Neutrophil (primary cell): Measurements from ENCODE around the gene PTPRCAP.

ENCODE experiments used
- H3K27ac ChIP-seq: fragments of 200-600 bp; sonication (generic); 2 replicates; pipeline ENCODE4 v1.5.1; 2016; ENCODE audit warnings: mild to moderate bottlenecking, moderate library complexity
- H3K27me3 ChIP-seq: fragments of 200-600 bp; sonication (generic); 2 replicates; pipeline ENCODE4 v1.6.0; 2016; ENCODE audit warnings: mild to moderate bottlenecking
- H3K36me3 ChIP-seq: fragments of 200-600 bp; sonication (generic); 2 replicates; pipeline ENCODE4 v1.5.1; 2017
- H3K4me1 ChIP-seq, 2 experiments: fragments of 200-600 bp in 1 of 2; sonication (generic) in 1 of 2; 1 replicate in 1 of 2; 2 replicates in 1 of 2; pipeline versions ENCODE4 v1.5.1 to v1.6.1; 2013 to 2016; ENCODE audit warnings: low read depth in 1 of 2, low read length in 1 of 2, mild to moderate bottlenecking in 1 of 2, moderate library complexity in 1 of 2; ENCODE audit not compliant: control insufficient read depth in 1 of 2, insufficient read depth in 1 of 2
- H3K4me3 ChIP-seq, 2 experiments: fragments of 200-600 bp in 1 of 2; sonication (generic) in 1 of 2; 1 replicate in 1 of 2; 2 replicates in 1 of 2; pipeline ENCODE4 v1.5.1; 2013 to 2016; ENCODE audit warnings: low read depth in 1 of 2, low read length in 1 of 2, mild to moderate bottlenecking in 1 of 2, moderate library complexity in 1 of 2
- H3K9me3 ChIP-seq: fragments of 200-600 bp; sonication (generic); 2 replicates; pipeline ENCODE4 v1.5.1; 2016
- CTCF ChIP-seq: fragments of 200-600 bp; sonication (generic); IDR thresholded peaks from 2 replicates; pipeline ENCODE4 v1.5.1; 2016; ENCODE audit warnings: antibody characterized with exemption

Gene PTPRCAP

GRCh38 chr11:67439321-67440228 is 2.1 kb upstream of the PTPRCAP start:
- H3K9me3 ChIP-seq = no peaks in the 10 kb centered on the region
- peaks cover 23 to 25% of the 10 kb centered on the region in 2 experiments for H3K4me1 ChIP-seq
- no peak overlapping the region for H3K4me3 ChIP-seq
- peak overlapping the region; percentile 6 for H3K27ac ChIP-seq
- no peaks in the 10 kb centered on the region for H3K27me3 ChIP-seq
- TF ChIP-seq CTCF = no peak
- peaks cover 38% of the 10 kb centered on the region for H3K36me3 ChIP-seq

- Histone ChIP-seq H3K4me3 (no peak overlapping the region), H3K27me3 (no peaks in the 10 kb centered on the region), H3K4me1 (peaks cover 14 to 18% of the 10 kb centered on the region in 2 experiments), H3K36me3 (peaks cover 51% of the 10 kb centered on the region), H3K27ac (no peak overlapping the region), H3K9me3 (no peaks in the 10 kb centered on the region)
- TF ChIP-seq CTCF = no peak
These were observed 848 bp upstream of the PTPRCAP start for GRCh38 chr11:67438158-67438902.

- no peak overlapping the region for H3K4me3 ChIP-seq
- no peaks in the 10 kb centered on the region for H3K27me3 ChIP-seq
- no peak for TF ChIP-seq CTCF
- peaks cover 56% of the 10 kb centered on the region for H3K36me3 ChIP-seq
- H3K4me1 ChIP-seq = peaks cover 14% of the 10 kb centered on the region in 2 experiments
- no peak overlapping the region for H3K27ac ChIP-seq
- no peaks in the 10 kb centered on the region for H3K9me3 ChIP-seq
These were observed 301 bp upstream of the PTPRCAP start for GRCh38 chr11:67437809-67438157.

GRCh38 chr11:67436459-67437081 is 912 bp downstream of the PTPRCAP start:
- peaks cover 14% of the 10 kb centered on the region in 2 experiments for H3K4me1 ChIP-seq
- no peaks in the 10 kb centered on the region for H3K9me3 ChIP-seq
- peaks cover 69% of the 10 kb centered on the region for H3K36me3 ChIP-seq
- no peak overlapping the region for H3K27ac ChIP-seq
- H3K4me3 ChIP-seq = no peak overlapping the region
- H3K27me3 ChIP-seq = no peaks in the 10 kb centered on the region
- no peak for TF ChIP-seq CTCF

GRCh38 chr11:67435727-67436458 is 1.6 kb downstream of the PTPRCAP start:
- H3K27me3 ChIP-seq = no peaks in the 10 kb centered on the region
- no peaks in the 10 kb centered on the region for H3K9me3 ChIP-seq
- TF ChIP-seq CTCF = no peak
- H3K4me3 ChIP-seq = no peak overlapping the region
- H3K4me1 ChIP-seq = peaks cover 14% of the 10 kb centered on the region in 2 experiments
- H3K27ac ChIP-seq = no peak overlapping the region
- H3K36me3 ChIP-seq = peaks cover 75% of the 10 kb centered on the region
